C4-2B (cell line): Measurements from ENCODE around the gene POGLUT2.

ENCODE experiments used
- CTCF ChIP-seq: fragments of 450-650 bp; conservative IDR thresholded peaks from 2 replicates; pipeline ENCODE4 v1.5.1; 2017; ENCODE audit warnings: mild to moderate bottlenecking
- ZFX ChIP-seq: fragments of 450-650 bp; IDR thresholded peaks from 2 replicates; pipeline ENCODE4 v1.6.1; 2017

DNA sequence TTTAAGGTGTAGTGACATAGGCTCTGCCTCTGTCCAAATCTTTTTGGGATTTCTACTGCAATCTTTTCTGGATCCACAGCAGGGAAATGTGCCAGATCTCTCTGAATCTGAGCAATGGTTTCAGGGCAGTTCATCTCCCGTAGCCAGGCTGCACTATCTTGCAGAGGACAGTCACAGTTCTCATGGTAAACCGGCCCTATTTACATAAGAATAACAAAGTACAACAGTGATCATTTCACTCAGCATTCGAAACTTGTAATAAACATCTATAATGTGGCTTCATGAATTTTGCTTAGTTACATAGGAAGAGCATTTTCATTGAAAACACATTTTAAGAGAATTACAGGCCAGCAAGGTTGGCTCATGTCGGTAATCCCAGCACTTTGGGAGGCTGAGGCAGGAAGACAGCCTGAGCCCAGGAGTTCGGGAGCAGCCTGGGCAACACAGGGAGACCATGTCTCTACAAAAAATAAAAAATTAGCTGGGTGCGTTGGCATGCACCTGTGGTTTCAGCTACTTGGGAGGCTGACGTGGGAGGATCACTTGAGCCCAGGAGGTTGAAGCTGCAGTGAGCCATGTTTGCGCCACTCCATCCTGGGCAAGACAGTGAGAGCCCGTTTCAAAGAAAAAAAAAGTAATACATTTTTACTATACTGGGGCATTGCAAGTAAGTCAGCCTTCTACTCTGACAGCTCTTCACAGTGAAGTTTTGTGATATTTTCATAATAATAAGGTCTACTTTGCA, 5.0 kb downstream of the POGLUT2 start:
- TF ChIP-seq CTCF (no peak), ZFX (no peak)
